GM23338 (cell line): Measurements from ENCODE around the gene OAT.

ENCODE experiments used
- CREB1 ChIP-seq: fragments of 250-450 bp; sonication (Bioruptor Pico); IDR thresholded peaks from 2 replicates; pipeline ENCODE4 v1.5.0; 2020; ENCODE audit warnings: low read depth, mild to moderate bottlenecking, moderate library complexity
- EZH2 ChIP-seq: fragments of 200-600 bp; sonication (generic); IDR thresholded peaks from one replicate; pipeline ENCODE4 v1.8.0; 2017; ENCODE audit warnings: antibody characterized with exemption, mild to moderate bottlenecking, low read depth; ENCODE audit not compliant: unreplicated experiment
- EZH2phosphoT487 ChIP-seq: fragments of 200-600 bp; sonication (generic); IDR thresholded peaks from one replicate; pipeline ENCODE4 v1.8.1; 2018; ENCODE audit warnings: antibody characterized with exemption; ENCODE audit not compliant: unreplicated experiment
- NANOG ChIP-seq: IDR thresholded peaks from 2 replicates; pipeline ENCODE4 v1.6.1; 2016; ENCODE audit warnings: antibody characterized with exemption, borderline replicate concordance
- POLR2AphosphoS5 ChIP-seq: IDR thresholded peaks from 2 replicates; pipeline ENCODE4 v1.6.1; 2016; ENCODE audit warnings: antibody characterized with exemption, low read depth
- REST ChIP-seq: IDR thresholded peaks from one replicate; pipeline ENCODE4 v1.6.1; 2018; ENCODE audit warnings: antibody characterized with exemption; ENCODE audit not compliant: unreplicated experiment
- ZNF114 ChIP-seq: fragments of 250-450 bp; sonication (Bioruptor Pico); IDR thresholded peaks from 2 replicates; pipeline ENCODE4 v1.5.0; 2020; ENCODE audit warnings: mild to moderate bottlenecking, moderate library complexity
- TF ChIP-seq, protein P1 (sequence below), 2 experiments: fragments of 200-600 bp in 1 of 2; sonication (generic) in 1 of 2; conservative IDR thresholded peaks; 2 replicates each; pipeline versions ENCODE4 v1.5.1 to v1.6.1; 2016 to 2017; ENCODE audit warnings: antibody characterized with exemption in 2 of 2, low read depth in 2 of 2, mild to moderate bottlenecking in 2 of 2, moderate library complexity in 1 of 2

DNA sequence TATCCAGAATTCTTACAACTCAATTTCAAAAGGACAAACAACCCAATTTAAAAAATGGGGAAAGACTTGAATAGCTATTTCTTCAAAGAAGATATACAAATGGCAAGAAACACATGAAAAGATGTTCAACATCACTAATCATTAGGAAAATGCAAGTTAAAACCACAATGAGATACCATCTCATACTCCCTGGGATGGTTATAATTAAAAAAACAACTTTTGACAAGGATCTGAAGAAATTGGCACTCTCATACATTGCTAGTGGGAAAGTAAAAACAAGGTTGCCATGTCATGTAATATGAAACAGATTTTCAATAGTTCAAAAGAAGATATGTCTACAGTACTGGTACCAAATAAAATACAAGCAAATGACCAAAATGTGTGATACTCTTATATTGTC is 9.0 kb downstream of the OAT start:
- TF ChIP-seq, protein P1, sequence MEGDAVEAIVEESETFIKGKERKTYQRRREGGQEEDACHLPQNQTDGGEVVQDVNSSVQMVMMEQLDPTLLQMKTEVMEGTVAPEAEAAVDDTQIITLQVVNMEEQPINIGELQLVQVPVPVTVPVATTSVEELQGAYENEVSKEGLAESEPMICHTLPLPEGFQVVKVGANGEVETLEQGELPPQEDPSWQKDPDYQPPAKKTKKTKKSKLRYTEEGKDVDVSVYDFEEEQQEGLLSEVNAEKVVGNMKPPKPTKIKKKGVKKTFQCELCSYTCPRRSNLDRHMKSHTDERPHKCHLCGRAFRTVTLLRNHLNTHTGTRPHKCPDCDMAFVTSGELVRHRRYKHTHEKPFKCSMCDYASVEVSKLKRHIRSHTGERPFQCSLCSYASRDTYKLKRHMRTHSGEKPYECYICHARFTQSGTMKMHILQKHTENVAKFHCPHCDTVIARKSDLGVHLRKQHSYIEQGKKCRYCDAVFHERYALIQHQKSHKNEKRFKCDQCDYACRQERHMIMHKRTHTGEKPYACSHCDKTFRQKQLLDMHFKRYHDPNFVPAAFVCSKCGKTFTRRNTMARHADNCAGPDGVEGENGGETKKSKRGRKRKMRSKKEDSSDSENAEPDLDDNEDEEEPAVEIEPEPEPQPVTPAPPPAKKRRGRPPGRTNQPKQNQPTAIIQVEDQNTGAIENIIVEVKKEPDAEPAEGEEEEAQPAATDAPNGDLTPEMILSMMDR (conservative IDR thresholded peaks at IDR 0.05; ENCODE audit: low read depth in 2 of 2) = no peak
- TF ChIP-seq REST = no peak
- TF ChIP-seq ZNF114 = no peak
- TF ChIP-seq EZH2 = no peak
- no peak for TF ChIP-seq POLR2AphosphoS5
- TF ChIP-seq EZH2phosphoT487 = no peak
- TF ChIP-seq NANOG = no peak
- TF ChIP-seq CREB1 (CRISPR knock-in tag) = no peak
